Left lung (tissue), 10 donors: Measurements from ENCODE around the gene RXFP1. TPM values are rescaled to one million over a fixed set of nuclear protein-coding genes. Genes with fewer than 3 reads are reported as not detected.

Source experiments
- ATAC-seq: fragments of 200-7000 bp; cut with Tn5 transposase; one replicate; pipeline ENCODE4 v1.9.1; 2020; ENCODE audit warnings: moderate library complexity
- DNase-seq, 4 donors: peaks; one replicate each; pipeline ENCODE4 v3.0.0-alpha.2; 2013 to 2020
- H3K27ac ChIP-seq, 2 donors: fragments of 200-600 bp; sonication (generic) in 1 of 2; one replicate each; pipeline versions ENCODE4 v1.5.0 to v1.8.0; 2020 to 2021
- H3K27me3 ChIP-seq, 2 donors: fragments of 200-600 bp; sonication (generic) in 1 of 2; one replicate each; pipeline versions ENCODE4 v1.5.0 to v1.8.0; 2020 to 2021
- H3K36me3 ChIP-seq, 2 donors: fragments of 200-600 bp; sonication (generic) in 1 of 2; one replicate each; pipeline versions ENCODE4 v1.5.0 to v1.8.0; 2020 to 2021
- H3K4me1 ChIP-seq, 2 donors: fragments of 200-600 bp; one replicate each; pipeline ENCODE4 v1.8.0; 2021
- H3K4me3 ChIP-seq, 2 donors: fragments of 200-600 bp; sonication (generic) in 1 of 2; one replicate each; pipeline versions ENCODE4 v1.5.0 to v1.8.0; 2020 to 2021; ENCODE audit warnings: mild to moderate bottlenecking in 1 of 2
- H3K9me3 ChIP-seq, 2 donors: fragments of 200-600 bp; sonication (generic) in 1 of 2; one replicate each; pipeline versions ENCODE4 v1.5.0 to v1.8.0; 2020 to 2021
- intact Hi-C, 2 donors: fragments of 100-400 bp; cut with DNase I; formaldehyde crosslinking; loops; one replicate each; pipeline versions ENCODE4 v1.11.2 to v1.14.2; 2022
- polyA plus RNA-seq, 6 donors: library from polyadenylated mRNA; unstranded; fragments of 120-200 nt; gene quantifications; one replicate each; pipeline ENCODE4 v1.2.1, GENCODE V29; 2013; ENCODE audit not compliant: insufficient read length in 6 of 6
- total RNA-seq, 2 donors: library from RNA; stranded (reverse); fragmentation: NEBNext Ultra II Directional; extraction: Animal tissue kit (Norgen Biotek cat#: 25700); gene quantifications; one replicate each; pipeline ENCODE4 v1.2.1, GENCODE V29; 2021
- TF ChIP-seq, protein P1 (sequence below), 2 donors: fragments of 200-600 bp; sonication (generic) in 1 of 2; IDR thresholded peaks; one replicate each; pipeline versions ENCODE4 v1.5.0 to v1.8.0; 2021; ENCODE audit warnings: antibody characterized with exemption in 2 of 2
- donor health status: DM: no; HTN: yes; CAD: no.
- donor health status: DM: no; HTN: no; CAD: no.

RXFP1 gene
- total and polyA plus RNA-seq, 8 donors, result 2.7 to 10.2 (median 7.4) TPM

DNA sequence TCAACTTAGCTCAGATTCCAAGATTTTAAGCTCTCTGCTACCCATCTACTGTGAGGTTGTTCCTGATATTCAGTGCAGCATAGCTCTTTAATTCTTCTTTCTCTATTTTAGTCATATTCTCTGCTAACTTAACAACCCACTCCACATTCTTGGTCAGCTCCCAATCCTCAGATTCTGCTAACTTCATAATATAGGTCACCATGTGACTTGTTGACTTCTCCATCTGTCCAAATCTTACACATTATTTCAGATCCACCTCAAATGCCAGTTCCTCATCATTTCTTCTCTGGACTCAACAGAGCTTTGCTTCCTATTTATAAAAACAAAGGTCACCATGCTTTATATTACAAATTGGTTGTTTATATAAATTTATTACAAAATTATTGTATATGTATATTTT, 29.3 kb upstream of the RXFP1 start:
- no peaks in the 10 kb centered on the region for H3K4me1 ChIP-seq
- H3K36me3 ChIP-seq, result no peaks in the 10 kb centered on the region
- H3K4me3 ChIP-seq, result no peak overlapping the region
- TF ChIP-seq, protein P1, sequence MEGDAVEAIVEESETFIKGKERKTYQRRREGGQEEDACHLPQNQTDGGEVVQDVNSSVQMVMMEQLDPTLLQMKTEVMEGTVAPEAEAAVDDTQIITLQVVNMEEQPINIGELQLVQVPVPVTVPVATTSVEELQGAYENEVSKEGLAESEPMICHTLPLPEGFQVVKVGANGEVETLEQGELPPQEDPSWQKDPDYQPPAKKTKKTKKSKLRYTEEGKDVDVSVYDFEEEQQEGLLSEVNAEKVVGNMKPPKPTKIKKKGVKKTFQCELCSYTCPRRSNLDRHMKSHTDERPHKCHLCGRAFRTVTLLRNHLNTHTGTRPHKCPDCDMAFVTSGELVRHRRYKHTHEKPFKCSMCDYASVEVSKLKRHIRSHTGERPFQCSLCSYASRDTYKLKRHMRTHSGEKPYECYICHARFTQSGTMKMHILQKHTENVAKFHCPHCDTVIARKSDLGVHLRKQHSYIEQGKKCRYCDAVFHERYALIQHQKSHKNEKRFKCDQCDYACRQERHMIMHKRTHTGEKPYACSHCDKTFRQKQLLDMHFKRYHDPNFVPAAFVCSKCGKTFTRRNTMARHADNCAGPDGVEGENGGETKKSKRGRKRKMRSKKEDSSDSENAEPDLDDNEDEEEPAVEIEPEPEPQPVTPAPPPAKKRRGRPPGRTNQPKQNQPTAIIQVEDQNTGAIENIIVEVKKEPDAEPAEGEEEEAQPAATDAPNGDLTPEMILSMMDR (IDR thresholded peaks at IDR 0.05), result no peak
- intact Hi-C loops, result loop anchor here in 1 of 2 donors (10.0 kb wide), 1 partner anchor 132 kb away; no protein-coding TSS in a partner anchor
- DNase-seq (no peak), ATAC-seq (no peak)
- no peak overlapping the region for H3K27ac ChIP-seq
- peaks cover 0 to 7% of the 10 kb centered on the region in 2 donors for H3K9me3 ChIP-seq
- no peaks in the 10 kb centered on the region for H3K27me3 ChIP-seq

DNA sequence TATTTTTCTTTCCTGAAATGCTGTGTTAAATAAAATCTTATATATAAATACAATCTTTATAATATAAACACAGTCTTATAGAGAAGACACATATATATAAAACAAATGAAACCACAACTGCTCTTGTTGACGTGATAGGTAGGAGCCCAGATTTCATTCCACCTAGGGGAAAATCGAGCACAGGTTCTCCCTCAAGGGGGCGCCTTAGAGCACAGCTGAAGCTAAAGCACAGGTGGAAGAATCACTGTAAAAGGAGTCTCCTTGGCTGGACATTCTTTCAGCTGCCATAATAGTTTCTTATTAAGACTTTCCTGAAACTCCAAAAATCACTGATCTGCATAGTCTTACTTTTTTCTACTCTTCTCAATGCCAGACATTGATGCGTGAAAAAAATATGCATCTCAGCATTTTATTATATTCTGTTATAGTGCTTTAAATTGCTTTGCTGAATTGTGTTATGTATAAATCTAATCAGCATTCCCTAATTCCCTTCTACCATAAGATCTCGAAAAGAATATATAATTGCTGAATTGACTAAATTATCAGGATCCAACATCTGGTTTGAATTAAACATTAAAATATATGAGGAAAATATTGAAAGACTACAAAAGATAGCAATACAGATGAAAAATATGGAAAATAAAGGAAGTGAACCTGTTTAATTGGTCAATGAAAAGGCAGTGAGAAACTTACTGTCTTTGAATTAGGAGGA, 25.5 kb upstream of the RXFP1 start:
- ATAC-seq (peak; percentile 71), DNase-seq (peak in 2 of 4 donors; percentile 2 to 33)
- H3K27ac ChIP-seq, result no peak overlapping the region
- no peaks in the 10 kb centered on the region for H3K36me3 ChIP-seq
- H3K9me3 ChIP-seq, result peaks cover 0 to 2% of the 10 kb centered on the region in 2 donors
- H3K27me3 ChIP-seq, result no peaks in the 10 kb centered on the region
- intact Hi-C loops, result loop anchor here in 1 of 2 donors (10.0 kb wide), 1 partner anchor 129 kb away; no protein-coding TSS in a partner anchor
- TF ChIP-seq, protein P1 (IDR thresholded peaks at IDR 0.05), result peak; percentile 41 to 64
- H3K4me3 ChIP-seq, result no peak overlapping the region
- H3K4me1 ChIP-seq, result no peaks in the 10 kb centered on the region

DNA sequence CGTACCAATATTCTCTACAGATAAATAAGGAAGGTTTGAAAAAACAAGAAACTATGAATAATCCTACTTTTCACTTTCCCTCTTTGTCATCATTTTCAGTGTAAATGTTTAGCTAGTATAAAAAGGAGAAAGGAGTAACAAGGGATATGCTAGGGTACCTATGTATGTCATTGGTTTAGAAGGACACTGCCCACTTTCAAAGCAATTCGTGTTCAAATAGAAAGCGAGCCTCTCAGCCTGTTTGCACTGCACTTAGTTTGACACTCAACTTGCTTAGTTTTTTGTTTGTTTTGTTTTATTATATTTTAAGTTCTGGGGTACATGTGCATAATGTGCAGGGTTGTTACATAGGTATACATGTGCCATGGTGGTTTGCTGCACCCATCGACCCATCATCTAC, 21.6 kb upstream of the RXFP1 start:
- Histone ChIP-seq H3K4me1 (no peaks in the 10 kb centered on the region), H3K36me3 (no peaks in the 10 kb centered on the region), H3K27ac (no peak overlapping the region), H3K27me3 (no peaks in the 10 kb centered on the region), H3K9me3 (peaks cover 0 to 4% of the 10 kb centered on the region in 2 donors), H3K4me3 (no peak overlapping the region)
- peak; percentile 95 for ATAC-seq
- no peak for DNase-seq
- TF ChIP-seq, protein P1 (IDR thresholded peaks at IDR 0.05), result no peak
- intact Hi-C loops, result no loop called here

DNA sequence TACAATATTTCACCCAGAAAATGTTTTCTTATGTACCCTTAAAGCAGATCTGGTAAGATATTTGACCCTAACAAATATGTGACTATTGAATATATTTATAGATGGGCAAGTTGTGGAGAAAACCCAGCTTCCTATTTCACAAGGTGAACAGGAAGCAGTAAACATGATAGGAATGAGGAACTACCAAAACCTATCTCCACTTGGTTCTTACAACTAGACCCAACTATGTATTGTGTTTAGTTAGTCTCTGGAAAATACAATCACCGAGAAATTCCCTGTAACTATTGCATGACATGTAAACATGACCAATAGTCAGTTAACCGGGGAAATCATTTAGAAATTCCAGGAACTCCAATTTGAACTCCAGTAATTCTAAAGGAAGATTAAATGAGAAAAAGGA, 8.4 kb upstream of the RXFP1 start:
- H3K27ac ChIP-seq, result peak overlapping the region in 1 of 2 donors; percentile 37
- no peaks in the 10 kb centered on the region for H3K9me3 ChIP-seq
- no peak overlapping the region for H3K4me3 ChIP-seq
- H3K4me1 ChIP-seq, result no peaks in the 10 kb centered on the region
- H3K36me3 ChIP-seq, result no peaks in the 10 kb centered on the region
- ATAC-seq, result no peak
- H3K27me3 ChIP-seq, result no peaks in the 10 kb centered on the region
- no peak for DNase-seq
- TF ChIP-seq, protein P1 (IDR thresholded peaks at IDR 0.05), result no peak
- intact Hi-C loops, result no loop called here

DNA sequence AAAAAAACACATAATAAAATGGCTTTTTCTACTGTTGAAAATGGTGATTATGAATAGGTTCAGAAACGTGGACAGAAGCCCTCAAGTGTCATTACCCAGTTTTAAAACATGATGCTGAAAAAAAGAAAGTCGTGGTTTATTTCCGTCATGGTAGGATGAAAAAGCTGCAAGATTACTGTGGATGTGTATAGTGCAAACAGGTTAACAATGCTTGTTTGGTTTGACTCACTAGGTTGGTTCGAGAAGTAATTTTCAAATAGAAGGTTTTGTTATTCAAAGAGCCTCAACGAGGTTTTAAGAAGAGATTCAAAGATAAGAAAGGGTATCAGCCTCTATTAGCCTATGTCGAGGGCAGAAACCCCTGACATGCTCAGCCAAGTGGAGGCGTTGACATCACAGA, 2.5 kb upstream of the RXFP1 start:
- TF ChIP-seq, protein P1 (IDR thresholded peaks at IDR 0.05), result no peak
- peak; percentile 38 for ATAC-seq
- no peaks in the 10 kb centered on the region for H3K36me3 ChIP-seq

More for the DNA sequence above, 2.5 kb upstream of the RXFP1 start:
- Histone ChIP-seq H3K27me3 (no peaks in the 10 kb centered on the region), H3K4me1 (no peaks in the 10 kb centered on the region), H3K4me3 (no peak overlapping the region), H3K27ac (no peak overlapping the region), H3K9me3 (no peaks in the 10 kb centered on the region)
- no peak for DNase-seq
- intact Hi-C loops, result no loop called here
